Left ventricle myocardium inferior (tissue), 1 donor: ENCODE measurements around the gene SPAG9. TPM values are rescaled to one million over a fixed set of nuclear protein-coding genes. Genes with fewer than 3 reads are reported as not detected.
"Not testable (repeated sequence)": the region's sequence is repeated elsewhere in the genome, so short reads cannot be mapped to it uniquely, and the experiment has no call there.

Source experiments
- DNase-seq: peaks from one replicate; pipeline ENCODE4 v3.0.0-alpha.2; 2020
- H3K27ac ChIP-seq: fragments of 200-600 bp; replicated peaks from 2 replicates; pipeline ENCODE4 v1.8.0; 2021
- H3K27me3 ChIP-seq: fragments of 200-600 bp; 2 replicates; pipeline ENCODE4 v1.8.0; 2021; ENCODE audit warnings: low read depth
- H3K36me3 ChIP-seq: fragments of 200-600 bp; 2 replicates; pipeline ENCODE4 v1.8.0; 2021
- H3K4me1 ChIP-seq: fragments of 200-600 bp; 2 replicates; pipeline ENCODE4 v1.8.0; 2021
- H3K4me3 ChIP-seq: fragments of 200-600 bp; 2 replicates; pipeline ENCODE4 v1.8.0; 2021; ENCODE audit warnings: mild to moderate bottlenecking, moderate library complexity
- H3K9me3 ChIP-seq: fragments of 200-600 bp; replicated peaks from 2 replicates; pipeline ENCODE4 v1.8.0; 2021
- intact Hi-C: fragments of 100-400 bp; cut with micrococcal nuclease; formaldehyde crosslinking; loops from one replicate; pipeline ENCODE4 v1.11.0; 2022
- total RNA-seq: library from RNA; stranded (reverse); fragmentation: NEBNext Ultra II Directional; extraction: Animal tissue kit (Norgen Biotek cat#: 25700); gene quantifications from one replicate; pipeline ENCODE4 v1.2.1, GENCODE V29; 2021
- TF ChIP-seq, protein P1 (sequence below): fragments of 200-600 bp; IDR thresholded peaks from 2 replicates; pipeline ENCODE4 v1.8.0; 2021; ENCODE audit warnings: antibody characterized with exemption, mild to moderate bottlenecking, borderline replicate concordance
- donor health status: DM: no; HTN: yes; CAD: no; lungs with severe emphysema.

Gene SPAG9
- total RNA-seq, 1 donor from 2014 or later, result 43.8 TPM

DNA sequence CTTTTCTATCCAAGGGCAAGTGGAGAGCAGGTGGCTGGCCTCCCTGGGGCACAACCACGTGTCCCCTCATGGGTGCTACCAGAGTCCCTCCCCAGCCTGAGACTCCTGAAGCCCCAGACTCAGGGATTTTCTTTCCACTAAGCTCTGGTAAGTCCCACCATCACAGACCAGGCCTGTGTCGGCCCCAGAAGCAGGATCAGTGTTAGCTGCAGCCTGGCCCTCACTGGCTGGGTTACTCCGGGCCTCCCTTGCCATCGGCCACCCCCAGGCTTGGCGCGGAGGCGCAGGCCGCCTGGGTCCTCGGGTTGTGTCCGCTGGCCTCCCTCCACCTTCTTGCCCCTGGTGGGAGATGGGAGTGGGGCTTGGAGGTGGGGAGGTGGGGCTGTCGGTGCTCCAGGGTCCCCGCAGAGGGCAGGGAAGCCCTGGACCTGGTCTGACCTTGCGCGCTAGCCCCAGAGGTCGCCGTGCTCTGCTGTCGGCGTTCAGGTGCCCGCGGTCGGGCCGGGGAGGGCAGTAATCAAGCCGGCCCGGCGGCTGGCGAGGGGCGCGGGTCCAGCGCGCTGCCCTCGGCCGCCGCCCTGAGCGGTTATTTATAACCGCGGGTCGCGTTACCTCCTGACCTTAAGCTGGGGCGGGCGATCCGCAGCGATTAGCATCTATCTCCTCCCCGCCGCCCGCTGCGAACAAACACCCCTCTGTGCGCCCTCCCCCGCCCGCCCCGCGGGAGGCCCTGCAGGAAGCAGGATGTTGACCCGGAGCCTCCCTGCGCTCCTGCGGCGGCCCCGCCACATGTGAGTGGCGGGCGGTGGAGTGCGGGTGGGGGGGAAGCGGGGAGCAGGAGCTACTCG is 176.4 kb downstream of the SPAG9 start:
- TF ChIP-seq, protein P1, sequence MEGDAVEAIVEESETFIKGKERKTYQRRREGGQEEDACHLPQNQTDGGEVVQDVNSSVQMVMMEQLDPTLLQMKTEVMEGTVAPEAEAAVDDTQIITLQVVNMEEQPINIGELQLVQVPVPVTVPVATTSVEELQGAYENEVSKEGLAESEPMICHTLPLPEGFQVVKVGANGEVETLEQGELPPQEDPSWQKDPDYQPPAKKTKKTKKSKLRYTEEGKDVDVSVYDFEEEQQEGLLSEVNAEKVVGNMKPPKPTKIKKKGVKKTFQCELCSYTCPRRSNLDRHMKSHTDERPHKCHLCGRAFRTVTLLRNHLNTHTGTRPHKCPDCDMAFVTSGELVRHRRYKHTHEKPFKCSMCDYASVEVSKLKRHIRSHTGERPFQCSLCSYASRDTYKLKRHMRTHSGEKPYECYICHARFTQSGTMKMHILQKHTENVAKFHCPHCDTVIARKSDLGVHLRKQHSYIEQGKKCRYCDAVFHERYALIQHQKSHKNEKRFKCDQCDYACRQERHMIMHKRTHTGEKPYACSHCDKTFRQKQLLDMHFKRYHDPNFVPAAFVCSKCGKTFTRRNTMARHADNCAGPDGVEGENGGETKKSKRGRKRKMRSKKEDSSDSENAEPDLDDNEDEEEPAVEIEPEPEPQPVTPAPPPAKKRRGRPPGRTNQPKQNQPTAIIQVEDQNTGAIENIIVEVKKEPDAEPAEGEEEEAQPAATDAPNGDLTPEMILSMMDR, result peak; percentile 21

DNA sequence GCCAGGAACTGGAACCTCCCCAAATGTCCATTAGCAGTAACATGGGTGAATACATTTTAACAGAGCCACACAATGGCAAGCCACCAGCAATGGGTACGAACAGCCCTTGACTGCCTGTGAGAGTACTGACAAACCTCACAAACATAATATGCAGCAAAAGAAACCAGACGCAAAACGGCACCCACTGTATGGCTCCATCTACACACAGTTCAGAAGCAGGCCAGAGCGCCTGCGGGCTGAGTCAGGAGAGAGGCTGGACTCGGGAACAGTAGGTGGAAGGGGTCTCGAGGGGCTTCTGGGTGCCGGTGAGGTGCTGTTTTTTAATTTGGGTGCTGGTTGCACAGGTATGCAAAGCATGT is 177.1 kb downstream of the SPAG9 start:
- Histone ChIP-seq H3K4me3 (peak overlapping the region; percentile 73), H3K36me3 (no peaks in the 10 kb centered on the region), H3K4me1 (peaks cover 39% of the 10 kb centered on the region), H3K9me3 (no peaks in the 10 kb centered on the region), H3K27ac (peak overlapping the region; percentile 98), H3K27me3 (no peaks in the 10 kb centered on the region)
- no peak for DNase-seq
- intact Hi-C loops, result no loop called here
- TF ChIP-seq, protein P1, result no peak

More for the DNA sequence above, 176.4 kb downstream of the SPAG9 start:
- Histone ChIP-seq H3K4me3 (peak overlapping the region; percentile 73), H3K27me3 (no peaks in the 10 kb centered on the region), H3K36me3 (no peaks in the 10 kb centered on the region), H3K27ac (peak overlapping the region; percentile 98), H3K4me1 (peaks cover 46% of the 10 kb centered on the region), H3K9me3 (no peaks in the 10 kb centered on the region)
- intact Hi-C loops, result no loop called here
- DNase-seq, result peak; percentile 86

DNA sequence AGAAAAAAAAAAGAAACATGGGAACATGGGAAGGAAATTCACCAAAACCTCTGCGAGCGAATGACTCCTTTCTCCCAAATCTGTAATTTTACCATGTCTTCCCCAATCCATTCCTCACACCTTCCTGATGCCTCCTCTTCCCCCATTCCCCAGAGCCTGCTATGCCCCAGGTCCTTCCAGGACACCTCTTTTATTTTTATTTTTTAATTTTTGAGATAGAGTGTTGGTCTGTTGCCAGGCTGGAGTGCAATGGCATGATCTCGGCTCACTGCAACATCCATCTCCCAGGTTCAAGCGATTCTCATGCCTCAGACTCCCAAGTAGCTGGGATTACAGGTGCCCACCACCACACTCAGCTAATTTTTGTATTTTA is 179.0 kb downstream of the SPAG9 start:
- H3K36me3 ChIP-seq, H3K9me3 ChIP-seq, intact Hi-C loops, H3K27ac ChIP-seq, DNase-seq, H3K27me3 ChIP-seq, H3K4me3 ChIP-seq: not testable (repeated sequence)
- H3K4me1 ChIP-seq, result peaks cover 29% of the 10 kb centered on the region

DNA sequence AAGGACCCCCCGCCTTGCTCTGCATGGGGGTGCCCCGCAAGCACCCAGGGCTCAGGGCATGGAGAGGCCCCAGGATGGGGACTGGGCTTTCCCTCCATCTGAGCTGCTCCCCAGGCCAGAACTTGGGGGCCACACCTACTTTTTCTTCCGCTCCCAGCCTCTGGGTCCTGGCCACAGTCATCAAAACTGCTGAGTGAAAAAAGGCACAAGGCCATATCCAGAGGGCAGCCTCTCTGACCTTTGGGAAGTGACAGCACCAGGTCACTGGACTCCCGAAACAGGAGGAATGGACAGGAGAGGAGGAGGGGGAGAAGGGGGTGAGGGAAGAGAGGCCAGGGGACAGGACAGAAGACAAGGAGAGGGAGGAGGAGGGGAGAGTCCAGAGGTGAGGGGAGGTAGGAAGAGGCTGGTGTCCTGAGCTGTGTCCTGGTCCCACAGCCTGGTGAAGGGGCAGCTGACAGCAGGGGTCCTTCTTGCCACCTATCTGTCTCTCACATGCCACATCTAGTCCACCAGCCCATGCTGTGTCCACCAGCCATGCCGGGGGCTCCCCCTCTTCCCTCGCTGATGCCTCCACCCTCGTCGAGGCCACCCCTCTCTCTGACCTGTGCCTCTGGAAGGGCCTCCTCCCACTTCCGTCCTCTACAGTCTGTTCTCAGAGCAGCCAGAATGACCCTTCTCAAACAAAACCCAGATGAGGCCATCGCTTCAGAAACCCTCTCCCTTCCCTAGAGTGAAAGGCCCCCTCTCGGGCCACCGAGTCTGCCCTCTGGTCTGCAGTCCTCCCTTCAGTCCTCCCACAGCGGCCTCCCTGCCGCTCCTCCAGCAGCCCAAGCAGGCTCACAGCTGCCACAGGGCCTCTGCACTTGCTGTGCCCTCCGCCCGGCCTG is 180.6 kb downstream of the SPAG9 start:
- TF ChIP-seq, protein P1, result no peak
- no peak overlapping the region for H3K27ac ChIP-seq
- intact Hi-C loops, result no loop called here
- peaks cover 38% of the 10 kb centered on the region for H3K4me1 ChIP-seq
- no peak for DNase-seq
- no peaks in the 10 kb centered on the region for H3K27me3 ChIP-seq
- H3K9me3 ChIP-seq, result no peaks in the 10 kb centered on the region
- no peaks in the 10 kb centered on the region for H3K36me3 ChIP-seq
- no peak overlapping the region for H3K4me3 ChIP-seq

DNA sequence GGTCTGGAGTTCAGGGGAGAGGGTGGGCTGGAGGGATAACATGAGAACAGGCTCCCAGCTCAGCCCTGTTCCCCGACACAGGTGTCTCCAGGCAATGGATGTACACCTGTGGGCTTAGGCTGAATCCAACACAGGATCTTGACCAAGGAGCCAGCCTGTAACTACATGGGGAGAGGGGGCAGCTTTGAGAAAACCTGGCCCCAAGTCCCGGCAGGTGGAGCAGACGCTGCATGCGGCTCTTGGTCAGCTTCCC is 181.2 kb downstream of the SPAG9 start:
- no peak for DNase-seq
- intact Hi-C loops, result no loop called here
- H3K27ac ChIP-seq, result no peak overlapping the region
- TF ChIP-seq, protein P1, result no peak
- H3K27me3 ChIP-seq, result no peaks in the 10 kb centered on the region
- no peaks in the 10 kb centered on the region for H3K36me3 ChIP-seq
- H3K4me3 ChIP-seq, result no peak overlapping the region
- H3K9me3 ChIP-seq, result no peaks in the 10 kb centered on the region
- H3K4me1 ChIP-seq, result peaks cover 34% of the 10 kb centered on the region
